CD4-positive, alpha-beta memory T cell (primary cell): ENCODE results near the gene OSBP. TPM values are rescaled to one million over a fixed set of nuclear protein-coding genes. Genes with fewer than 3 reads are reported as not detected.

Experiments used
- CTCF ChIA-PET: fragments of 350-600 bp; sonication (Branson Sonifier 250); formaldehyde crosslinking; loops from one replicate; lab custom pipeline; 2021; ENCODE audit warnings: inconsistent platforms; ENCODE audit not compliant: partially characterized antibody; lab: Charles Lee
- POLR2A ChIA-PET: fragments of 350-600 bp; sonication (Branson Sonifier 250); formaldehyde crosslinking; loops from one replicate; lab custom pipeline; 2021; ENCODE audit not compliant: partially characterized antibody; lab: Charles Lee
- DNase-seq, 5 donors: peaks; one replicate each; pipeline versions ENCODE4 v3.0.0 to v3.0.0-alpha.2; 2020 to 2022; ENCODE audit warnings: mixed read lengths in 1 of 5
- H3K27ac ChIP-seq: one replicate; pipeline ENCODE4 v1.7.0; 2013; ENCODE audit warnings: low read depth, low read length
- H3K27me3 ChIP-seq: 2 replicates; pipeline ENCODE4 v1.7.0; 2013; ENCODE audit warnings: mild to moderate bottlenecking, low read length, moderate library complexity; ENCODE audit not compliant: insufficient read depth
- H3K36me3 ChIP-seq: 2 replicates; pipeline ENCODE4 v1.7.0; 2013; ENCODE audit warnings: mild to moderate bottlenecking, low read length, moderate library complexity; ENCODE audit not compliant: insufficient read depth
- H3K4me1 ChIP-seq: 2 replicates; pipeline ENCODE4 v1.7.0; 2013; ENCODE audit warnings: mild to moderate bottlenecking, low read length, moderate library complexity; ENCODE audit not compliant: insufficient read depth
- H3K4me3 ChIP-seq, 2 donors: one replicate each; pipeline ENCODE4 v1.7.0; 2013; ENCODE audit warnings: low read length in 2 of 2, mild to moderate bottlenecking in 1 of 2
- H3K9me3 ChIP-seq, 2 donors: one replicate each; pipeline ENCODE4 v1.7.0; 2013; ENCODE audit warnings: low read length in 2 of 2, control low read depth in 1 of 2; ENCODE audit not compliant: control insufficient read depth in 1 of 2
- H3K27ac Mint-ChIP-seq, 7 donors: one replicate each; pipeline ENCODE4 v1.8.0; 2020 to 2021; ENCODE audit warnings: mixed read lengths in 7 of 7, mild to moderate bottlenecking in 6 of 7, inconsistent platforms in 3 of 7, moderate library complexity in 3 of 7
- H3K27me3 Mint-ChIP-seq, 2 donors: one replicate each; pipeline ENCODE4 v1.8.0; 2020 to 2021; ENCODE audit warnings: mixed read lengths in 2 of 2
- H3K36me3 Mint-ChIP-seq, 2 donors: one replicate each; pipeline ENCODE4 v1.8.0; 2020 to 2021; ENCODE audit warnings: mixed read lengths in 2 of 2, inconsistent platforms in 1 of 2, mild to moderate bottlenecking in 1 of 2
- H3K4me1 Mint-ChIP-seq, 4 donors: one replicate each; pipeline ENCODE4 v1.8.0; 2020 to 2021; ENCODE audit warnings: mixed read lengths in 4 of 4, mild to moderate bottlenecking in 1 of 4
- H3K4me3 Mint-ChIP-seq, 8 donors: one replicate each; pipeline ENCODE4 v1.8.0; 2020 to 2021; ENCODE audit warnings: mixed read lengths in 8 of 8, mild to moderate bottlenecking in 7 of 8, moderate library complexity in 6 of 8, inconsistent platforms in 3 of 8
- H3K9me3 Mint-ChIP-seq, 8 donors: one replicate each; pipeline ENCODE4 v1.8.0; 2020 to 2021; ENCODE audit warnings: mixed read lengths in 8 of 8, mild to moderate bottlenecking in 5 of 8, inconsistent platforms in 3 of 8, moderate library complexity in 1 of 8
- intact Hi-C: fragments of 100-400 bp; cut with micrococcal nuclease; formaldehyde crosslinking; loops from one replicate; pipeline ENCODE4 v1.15.1; 2023
- polyA plus RNA-seq, 2 donors: library from polyadenylated mRNA; unstranded; fragments of 300-500 nt; fragmentation: Illumina TruSeq; gene quantifications; one replicate each; pipeline ENCODE4 v1.2.3, GENCODE V29; 2021
- total RNA-seq, 2 experiments: library from RNA; stranded (reverse); gene quantifications; one replicate each; pipeline ENCODE4 v1.2.3, GENCODE V29; 2021

The OSBP gene
- total and polyA plus RNA-seq, 4 experiments from 2014 or later: 17.4 to 55.6 (median 48.4) TPM

- Mint-ChIP-seq H3K27me3 (no peaks in the 10 kb centered on the region), H3K36me3 (peaks cover 42 to 76% of the 10 kb centered on the region in 2 donors), H3K27ac (no peak overlapping the region), H3K4me3 (peak overlapping the region in 1 of 8 donors; percentile 20), H3K9me3 (no peaks in the 10 kb centered on the region), H3K4me1 (peaks cover 37 to 83% (median 64%) of the 10 kb centered on the region in 4 donors)
- Histone ChIP-seq H3K4me1 (peaks cover 39% of the 10 kb centered on the region), H3K27ac (no peak overlapping the region), H3K27me3 (no peaks in the 10 kb centered on the region), H3K36me3 (peaks cover 51% of the 10 kb centered on the region), H3K9me3 (no peaks in the 10 kb centered on the region), H3K4me3 (no peak overlapping the region)
- intact Hi-C loops: no loop called here
- ChIA-PET POLR2A (interaction anchor here (0.6 to 1.4 kb wide), 4 partner anchors 10 to 469 kb away, joined by 3 to 4 read pairs (median 3); partner anchors contain the start of gene PATL1), CTCF (interaction anchor here (1.6 kb wide), 1 partner anchor 73 kb away, joined by 4 read pairs; no protein-coding TSS in a partner anchor)
- no peak for DNase-seq
Observed at GRCh38 chr11:59610289-59610688, 5.3 kb downstream of the OSBP start.

GRCh38 chr11:59607703-59608454, 7.7 kb downstream of the OSBP start:
- Mint-ChIP-seq H3K36me3 (peaks cover 55 to 76% of the 10 kb centered on the region in 2 donors), H3K27ac (no peak overlapping the region), H3K9me3 (no peaks in the 10 kb centered on the region), H3K4me1 (peaks cover 25 to 68% (median 54%) of the 10 kb centered on the region in 4 donors), H3K27me3 (no peaks in the 10 kb centered on the region), H3K4me3 (no peak overlapping the region)
- POLR2A ChIA-PET: interaction anchor here (0.9 to 1.4 kb wide), 2 partner anchors 8 to 42 kb away, joined by 3 read pairs; partner anchors contain the start of gene OSBP
- Histone ChIP-seq H3K36me3 (peaks cover 55% of the 10 kb centered on the region), H3K27me3 (no peaks in the 10 kb centered on the region), H3K4me3 (no peak overlapping the region), H3K27ac (no peak overlapping the region), H3K4me1 (peaks cover 17% of the 10 kb centered on the region), H3K9me3 (no peaks in the 10 kb centered on the region)
- intact Hi-C loops: no loop called here
- no peak for DNase-seq
- CTCF ChIA-PET: interaction anchor here (1.2 kb wide), 1 partner anchor 71 kb away, joined by 4 read pairs; no protein-coding TSS in a partner anchor

- Histone ChIP-seq H3K36me3 (peaks cover 76% of the 10 kb centered on the region), H3K4me1 (no peaks in the 10 kb centered on the region), H3K27me3 (no peaks in the 10 kb centered on the region), H3K9me3 (no peaks in the 10 kb centered on the region), H3K27ac (no peak overlapping the region), H3K4me3 (no peak overlapping the region)
- H3K27me3 Mint-ChIP-seq: no peaks in the 10 kb centered on the region
- ChIA-PET POLR2A (interaction anchor here (6.1 kb wide), 1 partner anchor 13 kb away, joined by 25 read pairs; the partner anchor contains the start of gene OSBP), CTCF (interaction anchor here (1.2 kb wide), 1 partner anchor 151 kb away, joined by 3 read pairs; no protein-coding TSS in a partner anchor)
- H3K27ac Mint-ChIP-seq: peak overlapping the region in 2 of 7 donors; percentile 11 to 79
- intact Hi-C loops: no loop called here
- no peak for DNase-seq
- peaks cover 10 to 36% (median 19%) of the 10 kb centered on the region in 4 donors for H3K4me1 Mint-ChIP-seq
- peaks cover 69 to 86% of the 10 kb centered on the region in 2 donors for H3K36me3 Mint-ChIP-seq
- H3K9me3 Mint-ChIP-seq: no peaks in the 10 kb centered on the region
- H3K4me3 Mint-ChIP-seq: no peak overlapping the region
Observed at GRCh38 chr11:59602432-59602831, 13.1 kb downstream of the OSBP start.

- Histone ChIP-seq H3K9me3 (no peaks in the 10 kb centered on the region), H3K4me3 (no peak overlapping the region), H3K27ac (no peak overlapping the region), H3K4me1 (no peaks in the 10 kb centered on the region), H3K36me3 (peaks cover 70% of the 10 kb centered on the region), H3K27me3 (no peaks in the 10 kb centered on the region)
- DNase-seq: no peak
- ChIA-PET POLR2A (interaction anchor here (6.1 kb wide), 1 partner anchor 14 kb away, joined by 25 read pairs; the partner anchor contains the start of gene OSBP), CTCF (no interaction called here)
- Mint-ChIP-seq H3K36me3 (peaks cover 66 to 86% of the 10 kb centered on the region in 2 donors), H3K4me3 (no peak overlapping the region), H3K9me3 (no peaks in the 10 kb centered on the region), H3K4me1 (peaks cover 9 to 33% (median 19%) of the 10 kb centered on the region in 4 donors), H3K27me3 (no peaks in the 10 kb centered on the region), H3K27ac (no peak overlapping the region)
- intact Hi-C loops: no loop called here
Observed at GRCh38 chr11:59601788-59602187, 13.8 kb downstream of the OSBP start.

- H3K9me3 ChIP-seq: no peaks in the 10 kb centered on the region
- CTCF ChIA-PET: no interaction called here
Observed at GRCh38 chr11:59600636-59601035, 14.9 kb downstream of the OSBP start.

GRCh38 chr11:59600234-59600633, 15.3 kb downstream of the OSBP start:
- Mint-ChIP-seq H3K27me3 (no peaks in the 10 kb centered on the region), H3K4me1 (peaks cover 9 to 22% (median 14%) of the 10 kb centered on the region in 4 donors), H3K4me3 (no peak overlapping the region), H3K36me3 (peaks cover 65 to 87% of the 10 kb centered on the region in 2 donors), H3K9me3 (no peaks in the 10 kb centered on the region), H3K27ac (no peak overlapping the region)
- intact Hi-C loops: no loop called here
- Histone ChIP-seq H3K36me3 (peaks cover 59% of the 10 kb centered on the region), H3K9me3 (no peaks in the 10 kb centered on the region), H3K4me1 (no peaks in the 10 kb centered on the region), H3K27ac (no peak overlapping the region), H3K4me3 (no peak overlapping the region), H3K27me3 (no peaks in the 10 kb centered on the region)
- CTCF ChIA-PET: interaction anchor here (0.6 kb wide), 1 partner anchor 58 kb away, joined by 3 read pairs; no protein-coding TSS in a partner anchor
- no peak for DNase-seq
- POLR2A ChIA-PET: interaction anchor here (0.7 to 1.8 kb wide), 2 partner anchors 11 to 16 kb away, joined by 3 to 6 read pairs; partner anchors contain the start of gene OSBP

More at GRCh38 chr11:59600636-59601035, 14.9 kb downstream of the OSBP start:
- H3K4me1 Mint-ChIP-seq: peaks cover 9 to 24% (median 15%) of the 10 kb centered on the region in 4 donors
- no peaks in the 10 kb centered on the region for H3K27me3 Mint-ChIP-seq
- no peak overlapping the region for H3K27ac ChIP-seq
- POLR2A ChIA-PET: interaction anchor here (1.8 kb wide), 1 partner anchor 15 kb away, joined by 6 read pairs; the partner anchor contains the start of gene OSBP
- H3K9me3 Mint-ChIP-seq: no peaks in the 10 kb centered on the region
- no peak overlapping the region for H3K4me3 Mint-ChIP-seq
- no peak overlapping the region for H3K4me3 ChIP-seq
- peaks cover 63% of the 10 kb centered on the region for H3K36me3 ChIP-seq
- peak overlapping the region in 1 of 7 donors; percentile 85 for H3K27ac Mint-ChIP-seq
- intact Hi-C loops: no loop called here
- no peaks in the 10 kb centered on the region for H3K27me3 ChIP-seq
- H3K36me3 Mint-ChIP-seq: peaks cover 64 to 85% of the 10 kb centered on the region in 2 donors
- no peaks in the 10 kb centered on the region for H3K4me1 ChIP-seq
- DNase-seq: no peak

GRCh38 chr11:59598961-59599360, 16.6 kb downstream of the OSBP start:
- H3K27ac ChIP-seq: no peak overlapping the region
- POLR2A ChIA-PET: interaction anchor here (1.8 kb wide), 1 partner anchor 17 kb away, joined by 6 read pairs; the partner anchor contains the start of gene OSBP
- CTCF ChIA-PET: no interaction called here
- no peaks in the 10 kb centered on the region for H3K4me1 ChIP-seq
- Mint-ChIP-seq H3K9me3 (no peaks in the 10 kb centered on the region), H3K4me3 (no peak overlapping the region), H3K36me3 (peaks cover 71 to 91% of the 10 kb centered on the region in 2 donors), H3K27me3 (no peaks in the 10 kb centered on the region), H3K4me1 (peaks cover 6 to 16% (median 12%) of the 10 kb centered on the region in 4 donors), H3K27ac (no peak overlapping the region)
- DNase-seq: no peak
- peaks cover 69% of the 10 kb centered on the region for H3K36me3 ChIP-seq
- H3K4me3 ChIP-seq: no peak overlapping the region
- H3K27me3 ChIP-seq: no peaks in the 10 kb centered on the region
- intact Hi-C loops: no loop called here
- no peaks in the 10 kb centered on the region for H3K9me3 ChIP-seq
